PC-3 (cell line): ENCODE measurements around the gene SPATA16. TPM values are rescaled to one million over a fixed set of nuclear protein-coding genes. Genes with fewer than 3 reads are reported as not detected.

ENCODE experiments used
- ATAC-seq: fragments of 200-7000 bp; cut with Tn5 transposase; 2 replicates; pipeline ENCODE4 v1.9.1; 2020; ENCODE audit warnings: mild to moderate bottlenecking, moderate library complexity
- BruUV-seq: library from RNA; stranded (reverse); fragments of 400-500 nt; replicated peaks from 2 replicates; lab custom pipeline; 2021; lab: Mats Ljungman, UMichigan
- CTCF ChIA-PET: fragments of 300-600 bp; sonication (Branson Sonifier 250); formaldehyde crosslinking; loops from one replicate; lab custom pipeline; 2022; ENCODE audit warnings: antibody characterized with exemption; lab: Charles Lee
- POLR2A ChIA-PET: fragments of 300-600 bp; sonication (Branson Sonifier 250); formaldehyde crosslinking; loops from one replicate; lab custom pipeline; 2022; ENCODE audit warnings: antibody characterized with exemption; ENCODE audit not compliant: unreplicated experiment; lab: Charles Lee
- DNase-seq: peaks from one replicate; pipeline ENCODE4 v3.0.0-alpha.2; 2015
- H2AFZ ChIP-seq: fragments of 300-600 bp; sonication (generic); 2 replicates; pipeline ENCODE4 v1.6.0; 2016; ENCODE audit warnings: antibody characterized with exemption, low read length
- H3F3A ChIP-seq: fragments of 300-600 bp; sonication (generic); one replicate; pipeline ENCODE4 v1.6.0; 2017; ENCODE audit warnings: antibody characterized with exemption, low read length, control low read depth, mild to moderate bottlenecking; ENCODE audit not compliant: unreplicated experiment
- H3K27ac ChIP-seq: fragments of 300-600 bp; sonication (generic); 2 replicates; pipeline ENCODE4 v1.5.1; 2016; ENCODE audit warnings: mild to moderate bottlenecking, low read length
- H3K27me3 ChIP-seq: fragments of 300-600 bp; sonication (generic); 2 replicates; pipeline ENCODE4 v1.6.1; 2016; ENCODE audit warnings: low read length, mixed read lengths
- H3K36me3 ChIP-seq: fragments of 300-600 bp; sonication (generic); 2 replicates; pipeline ENCODE4 v1.6.1; 2016; ENCODE audit warnings: low read depth, mixed run types, low read length, mixed read lengths
- H3K4me1 ChIP-seq: fragments of 300-600 bp; sonication (generic); 2 replicates; pipeline ENCODE4 v1.5.1; 2016; ENCODE audit warnings: low read length; ENCODE audit not compliant: insufficient read depth
- H3K4me2 ChIP-seq: fragments of 300-600 bp; sonication (generic); 2 replicates; pipeline ENCODE4 v1.6.0; 2016; ENCODE audit warnings: low read length
- H3K4me3 ChIP-seq: fragments of 300-600 bp; sonication (generic); 2 replicates; pipeline ENCODE4 v1.5.1; 2016; ENCODE audit warnings: mild to moderate bottlenecking, low read length, mixed read lengths
- H3K79me2 ChIP-seq: fragments of 300-600 bp; sonication (generic); 2 replicates; pipeline ENCODE4 v1.6.1; 2017; ENCODE audit warnings: low read length, mixed read lengths
- H3K9ac ChIP-seq: fragments of 300-600 bp; sonication (generic); 2 replicates; pipeline ENCODE4 v1.6.0; 2016; ENCODE audit warnings: mild to moderate bottlenecking, low read length
- H3K9me2 ChIP-seq: fragments of 300-600 bp; sonication (generic); replicated peaks from 2 replicates; pipeline ENCODE4 v1.6.1; 2016; ENCODE audit warnings: mixed run types, low read length, mixed read lengths
- H3K9me3 ChIP-seq: fragments of 300-600 bp; sonication (generic); 2 replicates; pipeline ENCODE4 v1.6.1; 2016; ENCODE audit warnings: low read length, mixed read lengths
- H4K20me1 ChIP-seq: fragments of 300-600 bp; sonication (generic); 2 replicates; pipeline ENCODE4 v1.6.1; 2016; ENCODE audit warnings: low read length, mixed read lengths
- EZH2 ChIP-seq: fragments of 300-600 bp; sonication (generic); IDR thresholded peaks from one replicate; pipeline ENCODE4 v1.6.1; 2017; ENCODE audit warnings: antibody characterized with exemption, mild to moderate bottlenecking, low read length; ENCODE audit not compliant: unreplicated experiment
- EZH2phosphoT487 ChIP-seq: fragments of 300-600 bp; sonication (generic); IDR thresholded peaks from 2 replicates; pipeline ENCODE4 v1.6.1; 2018; ENCODE audit warnings: mild to moderate bottlenecking, antibody characterized with exemption, low read length, borderline replicate concordance
- intact Hi-C: fragments of 100-400 bp; cut with micrococcal nuclease; formaldehyde crosslinking; loops from 2 replicates; pipeline ENCODE4 v1.9.0; 2023
- total RNA-seq: library from RNA; depleted of rRNA; stranded (reverse); fragments of >200 nt; gene quantifications from 2 replicates; pipeline ENCODE4 v1.2.3, GENCODE V29; 2014
- TF ChIP-seq, protein P1 (sequence below): fragments of 300-600 bp; sonication (generic); conservative IDR thresholded peaks from 2 replicates; pipeline ENCODE4 v1.5.1; 2017; ENCODE audit warnings: antibody characterized with exemption, low read depth, mild to moderate bottlenecking, low read length

Gene SPATA16
- total RNA-seq, 1 experiment from 2014 or later: not detected

DNA sequence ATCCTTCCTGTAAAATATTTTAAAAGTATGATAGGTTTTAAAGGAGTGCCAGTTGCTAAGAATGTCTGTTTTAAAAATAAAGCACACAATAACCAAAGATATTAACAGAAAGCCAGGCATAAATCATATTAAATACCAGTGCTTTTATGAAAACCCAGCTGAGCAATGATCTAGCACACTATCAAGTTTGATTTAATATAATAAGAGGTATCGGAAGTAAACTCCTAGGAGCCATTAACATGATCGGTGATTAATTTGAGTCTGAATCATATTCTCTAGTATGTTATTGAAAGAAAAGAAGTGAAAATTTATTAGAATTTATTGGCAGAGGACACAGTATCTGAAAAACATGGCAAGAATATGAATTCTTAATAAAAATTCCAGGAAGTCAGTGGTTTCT, 91.7 kb downstream of the SPATA16 start:
- H3F3A ChIP-seq: no peaks in the 10 kb centered on the region
- no peak overlapping the region for H2AFZ ChIP-seq
- H3K4me2 ChIP-seq: no peak overlapping the region
- no peaks in the 10 kb centered on the region for H3K9me3 ChIP-seq
- no peaks in the 10 kb centered on the region for H3K4me1 ChIP-seq
- H3K27me3 ChIP-seq: peaks cover 37% of the 10 kb centered on the region
- no peak overlapping the region for H3K9ac ChIP-seq
- no TSS peak for BruUV-seq
- DNase-seq (no peak), ATAC-seq (no peak)
- no peaks in the 10 kb centered on the region for H3K79me2 ChIP-seq
- H3K36me3 ChIP-seq: no peaks in the 10 kb centered on the region
- H4K20me1 ChIP-seq: no peaks in the 10 kb centered on the region
- ChIA-PET POLR2A (no interaction called here), CTCF (no interaction called here)
- TF ChIP-seq EZH2phosphoT487 (no peak), EZH2 (no peak)
- TF ChIP-seq, protein P1, sequence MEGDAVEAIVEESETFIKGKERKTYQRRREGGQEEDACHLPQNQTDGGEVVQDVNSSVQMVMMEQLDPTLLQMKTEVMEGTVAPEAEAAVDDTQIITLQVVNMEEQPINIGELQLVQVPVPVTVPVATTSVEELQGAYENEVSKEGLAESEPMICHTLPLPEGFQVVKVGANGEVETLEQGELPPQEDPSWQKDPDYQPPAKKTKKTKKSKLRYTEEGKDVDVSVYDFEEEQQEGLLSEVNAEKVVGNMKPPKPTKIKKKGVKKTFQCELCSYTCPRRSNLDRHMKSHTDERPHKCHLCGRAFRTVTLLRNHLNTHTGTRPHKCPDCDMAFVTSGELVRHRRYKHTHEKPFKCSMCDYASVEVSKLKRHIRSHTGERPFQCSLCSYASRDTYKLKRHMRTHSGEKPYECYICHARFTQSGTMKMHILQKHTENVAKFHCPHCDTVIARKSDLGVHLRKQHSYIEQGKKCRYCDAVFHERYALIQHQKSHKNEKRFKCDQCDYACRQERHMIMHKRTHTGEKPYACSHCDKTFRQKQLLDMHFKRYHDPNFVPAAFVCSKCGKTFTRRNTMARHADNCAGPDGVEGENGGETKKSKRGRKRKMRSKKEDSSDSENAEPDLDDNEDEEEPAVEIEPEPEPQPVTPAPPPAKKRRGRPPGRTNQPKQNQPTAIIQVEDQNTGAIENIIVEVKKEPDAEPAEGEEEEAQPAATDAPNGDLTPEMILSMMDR: no peak
- intact Hi-C loops: loop anchor here (5.0 kb wide), 1 partner anchor 62 kb away; no protein-coding TSS in a partner anchor
- H3K27ac ChIP-seq: no peak overlapping the region
- no peak overlapping the region for H3K4me3 ChIP-seq
- no peaks in the 10 kb centered on the region for H3K9me2 ChIP-seq

DNA sequence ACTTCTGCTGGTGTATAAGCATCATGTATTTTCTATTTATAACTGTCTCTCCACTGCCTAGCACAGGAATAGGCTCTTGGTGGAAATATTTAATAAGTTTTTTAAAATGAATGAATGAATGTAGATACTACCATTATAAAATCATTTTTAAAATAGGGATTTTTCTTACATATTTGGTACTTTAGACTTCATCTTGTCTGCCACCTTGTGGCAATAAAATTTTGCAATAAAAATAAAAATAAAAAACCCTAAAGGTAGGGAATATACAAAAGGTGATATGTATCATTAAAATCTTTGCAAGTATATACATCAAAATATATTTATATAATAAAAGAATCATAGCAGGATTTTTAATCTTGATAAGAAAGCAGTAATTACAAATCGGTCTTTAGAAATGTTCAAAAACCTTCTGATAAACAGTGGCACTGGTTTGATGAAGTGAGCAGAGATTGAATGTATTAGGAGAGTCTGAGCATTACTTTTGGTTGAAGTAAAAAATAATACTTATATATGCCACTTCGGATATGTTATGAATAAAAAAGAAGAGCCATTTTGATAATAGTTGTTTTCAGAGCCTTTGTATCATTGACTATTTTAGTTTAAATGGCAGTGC, 95.2 kb downstream of the SPATA16 start:
- Histone ChIP-seq H3F3A (no peaks in the 10 kb centered on the region), H3K4me2 (no peak overlapping the region), H3K36me3 (no peaks in the 10 kb centered on the region), H3K27me3 (peaks cover 41% of the 10 kb centered on the region), H3K4me3 (no peak overlapping the region), H3K79me2 (no peaks in the 10 kb centered on the region), H2AFZ (no peak overlapping the region), H4K20me1 (no peaks in the 10 kb centered on the region), H3K9me3 (no peaks in the 10 kb centered on the region), H3K4me1 (no peaks in the 10 kb centered on the region), H3K9ac (no peak overlapping the region), H3K27ac (no peak overlapping the region), H3K9me2 (no peaks in the 10 kb centered on the region)
- POLR2A ChIA-PET: no interaction called here
- ATAC-seq (no peak), DNase-seq (peak; percentile 35)
- TF ChIP-seq EZH2: no peak
- TF ChIP-seq, protein P1: peak; percentile 52
- intact Hi-C loops: loop anchor here (1.0 to 5.0 kb wide), 3 partner anchors 59 to 237 kb away; no protein-coding TSS in a partner anchor
- CTCF ChIA-PET: no interaction called here
- BruUV-seq: no TSS peak

DNA sequence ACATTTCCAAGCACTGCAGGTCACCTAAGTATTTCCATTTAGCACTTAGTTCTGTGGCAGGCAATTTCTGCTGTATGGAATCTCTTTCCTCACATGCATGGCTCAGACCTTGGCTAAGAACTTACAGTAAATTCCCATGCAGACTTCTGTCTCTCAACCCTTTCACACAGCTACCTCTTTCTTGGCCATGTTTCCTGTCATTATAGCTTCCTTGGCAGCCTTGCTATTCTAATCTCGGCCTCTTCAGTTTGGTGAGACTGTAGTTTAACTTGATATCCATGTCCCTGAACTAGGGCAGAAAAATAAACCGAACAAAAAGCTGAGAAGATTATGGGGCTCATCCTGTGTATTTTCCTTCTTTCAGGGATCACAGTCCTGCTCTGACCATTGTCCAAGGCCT, 96.0 kb downstream of the SPATA16 start:
- CTCF ChIA-PET: no interaction called here
- no peak overlapping the region for H3K27ac ChIP-seq
- H2AFZ ChIP-seq: no peak overlapping the region
- H3K9ac ChIP-seq: no peak overlapping the region
- H3K9me2 ChIP-seq: no peaks in the 10 kb centered on the region
- peaks cover 35% of the 10 kb centered on the region for H3K27me3 ChIP-seq
- intact Hi-C loops: loop anchor here (1.0 to 5.0 kb wide), 2 partner anchors 58 to 236 kb away; no protein-coding TSS in a partner anchor
- H3K4me1 ChIP-seq: no peaks in the 10 kb centered on the region
- H3F3A ChIP-seq: no peaks in the 10 kb centered on the region
- no peaks in the 10 kb centered on the region for H3K9me3 ChIP-seq
- no peaks in the 10 kb centered on the region for H3K79me2 ChIP-seq
- no peaks in the 10 kb centered on the region for H4K20me1 ChIP-seq
- BruUV-seq: no TSS peak
- DNase-seq (no peak), ATAC-seq (no peak)
- no peak overlapping the region for H3K4me3 ChIP-seq
- TF ChIP-seq EZH2 (no peak), EZH2phosphoT487 (no peak)
- TF ChIP-seq, protein P1: no peak
- H3K36me3 ChIP-seq: no peaks in the 10 kb centered on the region
- POLR2A ChIA-PET: no interaction called here
- no peak overlapping the region for H3K4me2 ChIP-seq
